ENCODE results near the gene THTPA.

DNA sequence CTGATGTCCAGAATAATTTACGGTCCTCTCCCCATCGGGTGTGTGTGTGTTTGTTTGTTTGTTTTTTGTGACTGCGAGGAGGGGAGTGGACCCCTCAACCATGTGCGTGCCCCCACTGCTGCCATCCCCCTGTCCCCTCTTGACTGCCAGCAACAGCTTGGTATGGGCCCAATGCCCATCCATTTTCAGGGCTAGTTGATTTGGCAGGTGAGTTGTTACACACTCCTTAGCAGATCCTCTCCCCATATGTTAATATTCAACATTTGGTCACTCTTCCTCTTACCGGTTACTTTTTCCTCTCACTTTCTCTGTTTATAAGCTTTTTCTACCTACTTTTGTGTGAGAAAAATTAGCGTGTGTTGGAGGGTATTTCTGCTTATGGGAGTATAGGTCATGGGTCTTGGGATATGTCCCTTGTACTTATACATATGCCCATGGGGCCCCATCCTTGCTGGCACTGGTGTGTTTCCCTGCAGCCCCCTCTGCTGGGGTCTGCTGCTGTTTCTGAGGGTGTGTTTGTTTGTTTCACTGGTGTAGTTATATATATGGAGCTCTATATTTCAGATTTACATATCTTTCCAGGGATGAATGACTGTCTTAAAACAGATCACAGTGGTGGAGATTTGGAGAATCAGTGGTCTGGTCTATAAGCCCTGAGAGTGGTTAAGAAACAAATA, 38.3 kb upstream of the THTPA start:
- TF ChIP-seq CTCF (conservative IDR thresholded peaks at IDR 0.05): no peak
- TF ChIP-seq EZH2 (IDR thresholded peaks at IDR 0.05; ENCODE audit: low read depth): no peak
